Measurements from ENCODE around the gene ACLY.

DNA sequence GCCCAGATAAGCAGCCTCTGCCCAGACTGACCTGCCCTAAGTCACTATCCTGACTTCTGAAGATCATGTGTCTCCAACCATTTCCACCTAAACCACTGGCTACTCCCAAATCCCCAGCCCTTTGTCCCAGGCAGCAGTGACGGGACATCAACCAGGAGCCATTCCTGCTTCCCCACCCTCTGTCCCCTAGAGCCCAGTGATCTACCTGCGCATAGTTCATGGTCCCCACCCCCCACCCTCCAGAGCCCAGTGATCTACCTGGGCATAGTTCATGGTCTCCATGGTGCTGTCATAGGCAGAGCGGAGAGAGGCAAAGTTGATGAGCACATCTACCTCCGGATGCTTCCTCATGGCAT, 26.8 kb downstream of the ACLY start:
- TF ChIP-seq POLR2A (IDR thresholded peaks at IDR 0.05) = no peak
- TF ChIP-seq, protein P1, sequence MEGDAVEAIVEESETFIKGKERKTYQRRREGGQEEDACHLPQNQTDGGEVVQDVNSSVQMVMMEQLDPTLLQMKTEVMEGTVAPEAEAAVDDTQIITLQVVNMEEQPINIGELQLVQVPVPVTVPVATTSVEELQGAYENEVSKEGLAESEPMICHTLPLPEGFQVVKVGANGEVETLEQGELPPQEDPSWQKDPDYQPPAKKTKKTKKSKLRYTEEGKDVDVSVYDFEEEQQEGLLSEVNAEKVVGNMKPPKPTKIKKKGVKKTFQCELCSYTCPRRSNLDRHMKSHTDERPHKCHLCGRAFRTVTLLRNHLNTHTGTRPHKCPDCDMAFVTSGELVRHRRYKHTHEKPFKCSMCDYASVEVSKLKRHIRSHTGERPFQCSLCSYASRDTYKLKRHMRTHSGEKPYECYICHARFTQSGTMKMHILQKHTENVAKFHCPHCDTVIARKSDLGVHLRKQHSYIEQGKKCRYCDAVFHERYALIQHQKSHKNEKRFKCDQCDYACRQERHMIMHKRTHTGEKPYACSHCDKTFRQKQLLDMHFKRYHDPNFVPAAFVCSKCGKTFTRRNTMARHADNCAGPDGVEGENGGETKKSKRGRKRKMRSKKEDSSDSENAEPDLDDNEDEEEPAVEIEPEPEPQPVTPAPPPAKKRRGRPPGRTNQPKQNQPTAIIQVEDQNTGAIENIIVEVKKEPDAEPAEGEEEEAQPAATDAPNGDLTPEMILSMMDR (IDR thresholded peaks at IDR 0.05) = no peak

Data from heart left ventricle (tissue), 13 donors.